ENCODE results near the gene PIGT. TPM values are rescaled to one million over a fixed set of nuclear protein-coding genes. Genes with fewer than 3 reads are reported as not detected.

Gene PIGT
- total and polyA plus RNA-seq, 10 of the 15 experiments (the other 5 are each of a cell fraction or from before 2014, with no cell fraction given): 18.6 to 66.0 (median 35.3) TPM

- no peak for TF ChIP-seq ZNF207 (IDR thresholded peaks at IDR 0.05; ENCODE audit: borderline replicate concordance)
- no peak for TF ChIP-seq MLLT1 (IDR thresholded peaks at IDR 0.05)
- TF ChIP-seq SPI1 (IDR thresholded peaks at IDR 0.05; ENCODE audit: borderline replicate concordance, insufficient read depth, low read depth, low read length): no peak
These were observed 23.2 kb upstream of the PIGT start (continued) for GRCh38 chr20:45392733-45393132.

GRCh38 chr20:45394221-45395113 is 21.5 kb upstream of the PIGT start:
- no TSS peak for BruUV-seq (replicated peaks)
- TF ChIP-seq REST (IDR thresholded peaks at IDR 0.05; ENCODE audit: low read depth, low read length) (no peak), MLLT1 (IDR thresholded peaks at IDR 0.05) (no peak), SRF (IDR thresholded peaks at IDR 0.05; ENCODE audit: low read depth in 2 of 2, low read length in 2 of 2) (no peak), TCF7 (IDR thresholded peaks at IDR 0.05; ENCODE audit: borderline replicate concordance) (no peak), ZNF217 (IDR thresholded peaks at IDR 0.05) (no peak), ZNF207 (IDR thresholded peaks at IDR 0.05; ENCODE audit: borderline replicate concordance) (no peak), RCOR1 (conservative IDR thresholded peaks at IDR 0.05; ENCODE audit: low read depth, low read length) (no peak), RBBP5 (conservative IDR thresholded peaks at IDR 0.05) (no peak), ZNF24 (IDR thresholded peaks at IDR 0.05) (no peak), ZSCAN29 (IDR thresholded peaks at IDR 0.05) (no peak), NFYB (IDR thresholded peaks at IDR 0.05; ENCODE audit: insufficient read depth, low read depth, low read length) (no peak), SMAD1 (IDR thresholded peaks at IDR 0.05; ENCODE audit: low read depth, partially characterized antibody) (no peak)

More at GRCh38 chr20:45394221-45395113, 21.5 kb upstream of the PIGT start:
- ChIA-PET POLR2A (interaction anchor here (1.2 kb wide), 1 partner anchor 9 kb away, joined by 3 read pairs; no protein-coding TSS in a partner anchor), RAD21 (ENCODE audit: unreplicated experiment) (no interaction called here), SMC1A (ENCODE audit: uncharacterized antibody, unreplicated experiment) (interaction anchor here (1.7 kb wide), 1 partner anchor 20 kb away, joined by 4 read pairs; no protein-coding TSS in a partner anchor), CTCF (interaction anchor here (0.9 kb wide), 1 partner anchor 20 kb away, joined by 3 read pairs; no protein-coding TSS in a partner anchor)
- Histone ChIP-seq H3K4me1 (ENCODE audit: control insufficient read depth, insufficient read depth, low read length) (no peaks in the 10 kb centered on the region), H3K36me3 (ENCODE audit: control insufficient read depth in 2 of 2, insufficient read depth in 2 of 2, low read length in 1 of 2) (no peaks in the 10 kb centered on the region; a peak in 1 of 4 replicates), H3K9ac (ENCODE audit: control insufficient read depth, insufficient read depth, low read length) (no peak overlapping the region), H3K9me3 (replicated peaks; ENCODE audit: control insufficient read depth, insufficient read depth, low read length) (no peaks in the 10 kb centered on the region; the same call in 2 of the 3 replicates), H2AFZ (ENCODE audit: control insufficient read depth, low read depth, low read length) (no peak overlapping the region), H3K27me3 (replicated peaks in 1 of 2; ENCODE audit: control insufficient read depth in 2 of 2, insufficient read depth in 2 of 2, low read length in 1 of 2) (no peaks in the 10 kb centered on the region), H3K79me2 (ENCODE audit: control insufficient read depth, insufficient read depth, low read length) (no peaks in the 10 kb centered on the region), H3K4me2 (ENCODE audit: control insufficient read depth, insufficient read depth) (no peak overlapping the region), H3K4me3 (no peak overlapping the region), H4K20me1 (ENCODE audit: control insufficient read depth, insufficient read depth) (no peaks in the 10 kb centered on the region), H3K27ac (ENCODE audit: control insufficient read depth, insufficient read depth) (no peak overlapping the region)
- 67% methylated on average over 19 of the region's 21 CpGs for WGBS (ENCODE audit: insufficient coverage, insufficient replicate concordance, low lambda C conversion rate, missing lambda C conversion rate)
- in situ Hi-C loops (cut with MboI) (no loop called here), intact Hi-C loops (cut with micrococcal nuclease; ENCODE audit: unreplicated experiment) (no loop called here)
- DNase-seq (ENCODE audit: low read depth, low spot score): no peak
- ATAC-seq: no peak
- no peak for FAIRE-seq
